ENCODE results near the gene ITPK1.

DNA sequence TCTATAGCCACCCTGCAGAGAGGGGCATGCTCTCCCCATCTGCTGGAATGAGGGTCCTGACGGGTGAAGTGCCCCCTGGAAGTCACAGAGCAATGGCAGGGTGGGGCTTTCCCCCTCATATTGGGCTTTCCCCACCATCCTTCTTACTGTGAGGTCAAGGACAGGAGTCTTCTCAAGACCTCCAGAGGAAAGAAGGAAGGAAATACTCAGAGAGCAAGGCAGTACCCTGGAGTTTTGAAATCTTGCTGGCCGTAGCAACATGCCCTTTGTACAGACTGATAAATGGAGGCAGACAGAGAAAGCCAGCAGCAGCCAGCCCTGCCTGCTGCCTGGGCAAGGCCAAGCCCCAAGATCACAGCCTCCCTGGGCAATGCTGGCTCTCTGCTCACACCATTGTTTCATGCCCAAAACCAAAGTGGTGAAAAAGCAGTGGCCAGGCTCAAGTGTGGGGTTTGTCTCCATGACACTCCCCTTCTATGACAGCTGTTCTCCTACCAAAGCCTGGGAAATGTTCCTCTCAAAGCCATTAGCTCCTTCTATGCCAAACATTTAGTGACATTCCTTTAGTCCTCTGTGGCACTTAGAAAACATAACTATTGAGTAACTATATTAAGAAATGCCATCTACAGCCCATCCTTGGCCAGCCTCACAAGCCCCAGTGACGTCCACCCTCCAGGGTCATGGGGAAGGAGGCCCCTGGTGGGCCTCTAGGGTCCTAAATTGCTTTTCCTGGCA is 13.2 kb upstream of the ITPK1 start:
- TF ChIP-seq SUZ12 (IDR thresholded peaks at IDR 0.05; ENCODE audit: unreplicated experiment), result no peak
- TF ChIP-seq, protein P1, sequence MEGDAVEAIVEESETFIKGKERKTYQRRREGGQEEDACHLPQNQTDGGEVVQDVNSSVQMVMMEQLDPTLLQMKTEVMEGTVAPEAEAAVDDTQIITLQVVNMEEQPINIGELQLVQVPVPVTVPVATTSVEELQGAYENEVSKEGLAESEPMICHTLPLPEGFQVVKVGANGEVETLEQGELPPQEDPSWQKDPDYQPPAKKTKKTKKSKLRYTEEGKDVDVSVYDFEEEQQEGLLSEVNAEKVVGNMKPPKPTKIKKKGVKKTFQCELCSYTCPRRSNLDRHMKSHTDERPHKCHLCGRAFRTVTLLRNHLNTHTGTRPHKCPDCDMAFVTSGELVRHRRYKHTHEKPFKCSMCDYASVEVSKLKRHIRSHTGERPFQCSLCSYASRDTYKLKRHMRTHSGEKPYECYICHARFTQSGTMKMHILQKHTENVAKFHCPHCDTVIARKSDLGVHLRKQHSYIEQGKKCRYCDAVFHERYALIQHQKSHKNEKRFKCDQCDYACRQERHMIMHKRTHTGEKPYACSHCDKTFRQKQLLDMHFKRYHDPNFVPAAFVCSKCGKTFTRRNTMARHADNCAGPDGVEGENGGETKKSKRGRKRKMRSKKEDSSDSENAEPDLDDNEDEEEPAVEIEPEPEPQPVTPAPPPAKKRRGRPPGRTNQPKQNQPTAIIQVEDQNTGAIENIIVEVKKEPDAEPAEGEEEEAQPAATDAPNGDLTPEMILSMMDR (IDR thresholded peaks at IDR 0.05 in 2 of 3, conservative IDR thresholded peaks at IDR 0.05 in 1 of 3; ENCODE audit: control insufficient read depth in 2 of 3, extremely low read depth in 1 of 3, insufficient read depth in 1 of 3, low read depth in 3 of 3, low read length in 3 of 3), result no peak
- no peak for TF ChIP-seq NRF1 (conservative IDR thresholded peaks at IDR 0.05; ENCODE audit: low read depth, low read length)
- no peak for TF ChIP-seq RFX5 (IDR thresholded peaks at IDR 0.05; ENCODE audit: low read depth, low read length)
- no peak for TF ChIP-seq TCF7 (IDR thresholded peaks at IDR 0.05; ENCODE audit: borderline replicate concordance)
- TF ChIP-seq, protein P2, sequence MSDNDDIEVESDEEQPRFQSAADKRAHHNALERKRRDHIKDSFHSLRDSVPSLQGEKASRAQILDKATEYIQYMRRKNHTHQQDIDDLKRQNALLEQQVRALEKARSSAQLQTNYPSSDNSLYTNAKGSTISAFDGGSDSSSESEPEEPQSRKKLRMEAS (IDR thresholded peaks at IDR 0.05; ENCODE audit: low read depth, low read length), result no peak
- TF ChIP-seq, protein P3, sequence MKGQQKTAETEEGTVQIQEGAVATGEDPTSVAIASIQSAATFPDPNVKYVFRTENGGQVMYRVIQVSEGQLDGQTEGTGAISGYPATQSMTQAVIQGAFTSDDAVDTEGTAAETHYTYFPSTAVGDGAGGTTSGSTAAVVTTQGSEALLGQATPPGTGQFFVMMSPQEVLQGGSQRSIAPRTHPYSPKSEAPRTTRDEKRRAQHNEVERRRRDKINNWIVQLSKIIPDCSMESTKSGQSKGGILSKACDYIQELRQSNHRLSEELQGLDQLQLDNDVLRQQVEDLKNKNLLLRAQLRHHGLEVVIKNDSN (IDR thresholded peaks at IDR 0.05; ENCODE audit: borderline replicate concordance, extremely low read length, insufficient read depth, low read depth, low read length), result no peak
- TF ChIP-seq PAX8 (IDR thresholded peaks at IDR 0.05), result no peak
- TF ChIP-seq, protein P4, sequence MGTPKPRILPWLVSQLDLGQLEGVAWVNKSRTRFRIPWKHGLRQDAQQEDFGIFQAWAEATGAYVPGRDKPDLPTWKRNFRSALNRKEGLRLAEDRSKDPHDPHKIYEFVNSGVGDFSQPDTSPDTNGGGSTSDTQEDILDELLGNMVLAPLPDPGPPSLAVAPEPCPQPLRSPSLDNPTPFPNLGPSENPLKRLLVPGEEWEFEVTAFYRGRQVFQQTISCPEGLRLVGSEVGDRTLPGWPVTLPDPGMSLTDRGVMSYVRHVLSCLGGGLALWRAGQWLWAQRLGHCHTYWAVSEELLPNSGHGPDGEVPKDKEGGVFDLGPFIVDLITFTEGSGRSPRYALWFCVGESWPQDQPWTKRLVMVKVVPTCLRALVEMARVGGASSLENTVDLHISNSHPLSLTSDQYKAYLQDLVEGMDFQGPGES (IDR thresholded peaks at IDR 0.05), result no peak
- TF ChIP-seq POLR2AphosphoS5 (IDR thresholded peaks at IDR 0.05; ENCODE audit: low read length), result no peak
- TF ChIP-seq, protein P5, sequence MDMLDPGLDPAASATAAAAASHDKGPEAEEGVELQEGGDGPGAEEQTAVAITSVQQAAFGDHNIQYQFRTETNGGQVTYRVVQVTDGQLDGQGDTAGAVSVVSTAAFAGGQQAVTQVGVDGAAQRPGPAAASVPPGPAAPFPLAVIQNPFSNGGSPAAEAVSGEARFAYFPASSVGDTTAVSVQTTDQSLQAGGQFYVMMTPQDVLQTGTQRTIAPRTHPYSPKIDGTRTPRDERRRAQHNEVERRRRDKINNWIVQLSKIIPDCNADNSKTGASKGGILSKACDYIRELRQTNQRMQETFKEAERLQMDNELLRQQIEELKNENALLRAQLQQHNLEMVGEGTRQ (IDR thresholded peaks at IDR 0.05; ENCODE audit: borderline replicate concordance, low read depth, low read length), result no peak

All from GM12878 (cell line).